ENCODE measurements around the gene ADAMTS17.
A peak's percentile ranks its signal among the peaks of the same experiment; 100 is the strongest.

ADAMTS17 gene

DNA sequence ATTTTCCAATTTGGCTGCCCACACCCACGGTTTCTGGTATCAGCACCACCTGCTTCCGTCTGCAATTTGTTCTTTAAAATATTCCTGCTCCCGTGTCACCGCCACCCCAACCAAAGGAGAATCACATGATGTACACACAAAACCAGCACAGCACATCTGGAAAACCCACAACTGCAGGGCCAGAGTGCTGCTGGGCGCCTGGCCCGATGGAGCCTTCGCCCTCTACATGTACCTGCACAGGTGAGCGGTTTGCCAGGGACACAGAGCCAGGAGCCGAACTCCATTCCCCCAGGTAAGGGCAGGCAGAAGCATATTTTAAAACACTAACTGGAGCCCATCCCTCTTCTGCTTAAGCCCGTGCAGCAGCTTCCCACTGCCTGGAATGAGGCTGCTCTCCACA lies 75.6 kb downstream of the ADAMTS17 start:
- no peak for DNase-seq

DNA sequence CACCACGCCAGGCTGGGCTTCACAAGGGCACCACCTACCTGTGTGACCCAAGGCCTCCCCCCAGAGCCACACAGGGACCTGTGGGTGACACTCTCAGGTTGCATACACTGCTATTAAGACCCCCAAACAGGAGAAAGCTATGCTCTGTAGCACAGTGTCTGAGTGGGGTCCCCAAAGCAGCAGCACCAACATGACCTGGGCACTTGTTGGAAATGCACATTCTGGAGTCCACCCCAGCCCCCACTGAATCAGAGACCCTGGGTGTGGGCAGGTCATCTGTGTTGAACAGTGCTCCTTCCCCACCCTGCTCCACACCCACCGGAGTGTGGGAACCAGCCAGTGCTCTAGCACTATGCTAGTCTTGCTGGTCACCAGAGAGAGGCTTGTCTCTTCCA lies 76.1 kb downstream of the ADAMTS17 start:
- no peak for DNase-seq

DNA sequence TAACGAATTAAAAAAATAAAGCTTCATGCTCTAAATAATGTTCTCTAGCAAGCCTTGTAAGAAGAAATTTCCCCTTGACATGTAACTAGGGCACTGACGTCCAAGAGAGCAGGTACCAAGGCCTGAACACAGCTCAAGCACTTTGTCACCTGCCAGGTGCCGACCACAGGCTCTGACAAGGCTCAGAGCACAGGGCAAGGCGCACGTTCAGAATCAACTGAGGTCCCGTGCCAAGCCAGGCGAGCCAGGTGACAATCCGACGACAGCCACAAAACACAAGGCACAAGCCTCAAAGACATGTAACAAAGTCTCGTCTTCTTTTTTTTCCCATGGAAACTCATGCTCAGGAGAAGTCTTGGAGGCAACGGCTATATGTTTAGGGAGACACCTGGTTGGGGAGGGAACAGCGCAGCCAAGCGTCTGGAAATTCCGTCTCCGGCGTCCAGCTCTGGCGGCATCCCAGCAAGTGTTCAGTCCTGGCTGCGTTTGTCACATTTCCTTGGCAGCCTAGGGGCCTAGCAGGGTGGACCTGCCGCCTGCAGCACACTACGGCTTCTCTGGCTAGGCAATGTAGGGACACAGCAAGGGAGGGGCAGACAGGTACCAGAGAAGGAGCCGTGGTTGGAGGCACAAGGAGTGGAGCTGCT lies 76.7 kb downstream of the ADAMTS17 start:
- no peak for DNase-seq

DNA sequence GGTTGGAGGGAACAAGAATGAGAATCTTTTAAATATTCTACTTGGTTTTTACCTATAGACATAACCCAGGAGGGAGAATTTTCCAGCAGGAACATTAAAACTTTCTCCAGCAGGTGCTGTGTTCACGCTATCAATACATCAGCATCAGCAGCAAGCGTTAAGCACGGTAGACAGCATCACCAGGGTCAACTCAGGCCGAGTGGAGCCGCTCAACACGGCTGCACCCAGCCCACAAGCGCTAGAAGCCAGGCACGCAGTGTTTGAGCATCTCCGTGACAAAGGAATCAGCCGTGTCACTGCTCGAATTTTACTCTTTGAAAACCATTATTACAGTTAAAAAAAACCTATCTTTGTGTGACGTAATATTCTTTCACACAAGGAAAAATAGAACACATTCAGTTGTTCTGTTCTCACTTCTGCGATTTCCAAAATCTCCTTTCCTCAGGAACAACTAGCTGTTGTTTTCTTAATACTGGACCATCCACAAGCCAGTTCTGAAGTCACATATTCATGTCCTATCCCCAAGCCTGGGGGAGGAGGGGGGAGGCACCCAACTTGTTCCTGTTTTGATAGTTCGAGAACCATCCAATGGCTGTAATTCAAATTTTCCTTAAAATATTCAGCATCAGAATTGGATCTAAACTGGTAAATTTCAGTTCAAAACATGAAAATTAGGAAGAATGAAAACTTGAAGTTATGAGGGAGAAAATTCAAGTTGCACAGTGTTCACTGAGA lies 77.9 kb downstream of the ADAMTS17 start:
- DNase-seq = no peak

DNA sequence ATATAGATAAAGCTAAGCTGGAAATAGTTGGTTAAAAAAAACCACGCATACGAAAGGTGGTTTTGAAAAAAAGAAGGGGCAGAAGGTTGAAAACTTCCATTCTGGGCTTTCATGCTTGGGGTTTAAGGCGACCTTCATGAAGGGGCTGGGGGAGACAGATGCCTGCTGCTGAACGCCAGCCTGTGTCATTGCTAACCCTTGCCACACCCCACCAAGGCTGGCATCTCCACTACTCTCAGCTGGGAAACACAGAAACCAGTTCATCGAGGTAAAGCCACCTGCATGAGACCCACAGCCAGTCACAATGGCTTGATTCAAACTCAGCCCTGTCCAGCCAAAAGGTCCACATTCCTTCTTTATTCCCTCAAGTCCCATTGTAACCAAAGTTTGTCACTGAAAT lies 78.7 kb downstream of the ADAMTS17 start:
- no peak for DNase-seq

DNA sequence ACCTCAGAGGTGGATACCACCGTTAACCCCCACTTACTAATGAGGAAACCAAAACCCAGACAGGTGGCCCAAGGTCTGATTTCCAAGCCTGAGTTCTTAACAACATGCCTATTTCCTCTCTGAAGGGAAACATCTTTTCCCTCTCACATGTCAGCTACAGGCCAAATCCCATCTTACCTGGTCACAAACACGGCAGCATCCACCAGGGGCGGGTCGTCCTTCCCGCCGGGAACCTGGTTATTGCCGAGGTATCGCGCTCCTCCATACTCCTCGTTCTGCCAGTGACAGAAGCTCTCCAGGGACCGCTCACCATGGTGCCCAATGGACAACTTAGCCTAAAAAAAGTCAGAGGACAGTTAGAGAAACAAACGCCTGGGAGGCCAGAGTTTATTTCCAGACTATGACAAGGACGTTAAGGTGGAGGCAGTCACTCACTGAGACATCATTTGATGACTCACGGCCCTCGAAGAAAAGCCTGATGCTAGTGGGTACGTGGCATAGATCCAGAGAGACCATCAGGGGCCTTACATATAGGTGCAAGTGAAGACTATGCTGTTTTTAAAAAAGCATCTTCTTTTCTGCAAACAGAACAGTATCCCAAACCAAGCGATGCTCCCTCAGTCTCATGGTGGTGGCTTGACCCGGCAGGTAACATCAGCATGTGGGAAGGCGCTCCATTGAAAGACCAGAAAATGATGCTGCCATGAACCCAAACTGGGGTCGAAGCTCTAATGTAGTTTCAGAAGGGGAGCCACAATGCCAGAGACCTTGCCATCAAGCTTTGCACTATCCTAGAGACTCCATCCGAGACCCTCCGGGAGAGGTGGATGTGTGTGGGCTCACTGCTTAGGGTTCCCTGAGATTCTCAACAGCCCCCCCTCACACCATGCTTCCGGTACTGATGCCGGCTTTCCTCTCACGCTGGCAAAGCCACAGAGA lies 80.2 kb downstream of the ADAMTS17 start:
- no peak for DNase-seq

DNA sequence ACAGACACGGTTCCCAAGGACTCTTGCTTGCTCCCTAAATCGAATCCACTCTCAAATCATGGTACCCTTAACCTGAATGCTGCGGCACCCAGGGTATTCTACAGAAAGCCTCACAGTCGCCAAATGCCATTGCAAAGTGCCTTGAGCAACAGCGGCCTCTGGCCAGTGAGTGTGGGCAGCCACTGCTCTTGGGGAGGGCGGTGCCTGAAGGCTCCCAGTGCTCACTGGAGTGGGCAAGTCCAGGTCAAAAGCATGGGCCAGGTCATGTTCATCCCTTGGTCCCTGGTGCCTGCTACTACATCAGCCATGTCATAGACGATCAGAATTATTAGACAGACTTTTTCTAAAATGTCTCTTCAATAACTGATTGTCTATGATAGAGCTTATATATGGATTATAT lies 82.5 kb downstream of the ADAMTS17 start:
- DNase-seq = no peak

DNA sequence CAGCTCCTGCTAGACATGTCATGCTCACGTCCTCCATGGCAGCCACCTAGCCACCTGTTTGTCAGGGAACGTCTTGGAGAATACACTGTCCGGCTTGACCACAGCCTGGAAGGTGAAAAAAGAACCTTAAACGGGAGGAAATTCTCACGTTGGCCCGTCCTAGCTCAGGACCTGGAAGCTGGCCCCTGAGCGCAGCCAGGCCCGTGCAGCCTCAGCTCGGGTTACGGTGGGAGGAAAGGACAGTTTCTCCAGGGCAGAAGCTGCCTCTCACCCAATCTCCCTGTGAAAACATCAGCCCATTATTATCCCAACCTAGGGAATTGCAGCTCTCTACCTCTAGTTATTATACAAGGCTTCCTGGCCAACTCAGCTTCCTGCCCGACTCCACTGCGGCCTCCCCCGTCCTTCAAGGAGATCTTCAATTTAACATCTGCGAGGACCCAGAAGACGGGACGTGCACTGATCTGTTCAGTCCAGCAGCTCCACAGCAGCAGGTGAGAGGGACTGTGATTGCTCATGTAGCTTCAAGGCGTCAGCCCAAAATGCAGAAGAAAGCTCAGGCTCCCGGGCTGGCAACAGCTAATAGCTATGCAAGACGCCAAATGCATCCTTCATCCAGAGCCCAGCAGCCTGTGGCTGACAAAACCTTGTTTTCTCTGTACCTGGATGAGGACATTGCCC lies 84.7 kb downstream of the ADAMTS17 start:
- no peak for DNase-seq

DNA sequence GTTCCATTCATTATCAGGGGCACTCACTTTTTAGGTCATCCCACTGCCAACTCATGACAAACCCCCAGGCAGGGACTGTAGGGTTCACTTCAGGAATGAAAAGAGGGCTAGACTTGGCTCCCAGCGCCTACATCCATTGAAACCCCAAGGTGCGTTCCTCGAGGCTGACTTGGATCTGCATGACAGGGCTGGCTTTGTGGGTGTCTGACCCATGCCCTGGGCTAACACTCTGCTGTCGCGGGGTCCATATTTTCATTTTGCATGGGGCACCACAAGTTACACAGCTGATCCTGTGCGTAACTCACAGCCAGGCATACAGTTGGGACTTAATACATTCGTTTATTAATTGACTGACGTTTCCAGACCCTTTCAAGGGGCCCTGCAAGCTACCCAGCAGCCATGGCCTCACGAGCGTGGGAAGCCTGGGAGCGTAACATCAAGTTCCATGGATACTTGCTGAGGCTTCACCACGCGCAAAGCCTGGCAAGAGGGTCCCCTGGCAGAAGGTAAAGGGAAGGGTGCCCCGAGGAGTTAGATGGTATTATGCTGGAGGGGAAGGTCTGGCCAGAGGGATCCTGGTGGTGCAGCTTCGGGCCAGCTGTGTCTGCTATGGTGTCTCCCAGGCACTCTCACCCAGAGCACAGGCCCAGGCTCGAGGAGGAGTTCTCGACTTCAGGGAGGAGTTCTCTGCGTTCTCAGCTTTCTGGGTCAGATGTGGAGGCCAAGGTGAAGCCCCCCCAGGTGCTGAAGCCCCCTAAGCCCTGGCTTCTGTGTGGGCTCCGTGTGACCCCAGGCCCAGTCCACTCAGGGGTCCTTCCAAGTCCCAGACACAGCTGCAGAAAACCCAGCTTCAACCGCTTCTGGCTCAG lies 85.4 kb downstream of the ADAMTS17 start:
- DNase-seq = no peak

DNA sequence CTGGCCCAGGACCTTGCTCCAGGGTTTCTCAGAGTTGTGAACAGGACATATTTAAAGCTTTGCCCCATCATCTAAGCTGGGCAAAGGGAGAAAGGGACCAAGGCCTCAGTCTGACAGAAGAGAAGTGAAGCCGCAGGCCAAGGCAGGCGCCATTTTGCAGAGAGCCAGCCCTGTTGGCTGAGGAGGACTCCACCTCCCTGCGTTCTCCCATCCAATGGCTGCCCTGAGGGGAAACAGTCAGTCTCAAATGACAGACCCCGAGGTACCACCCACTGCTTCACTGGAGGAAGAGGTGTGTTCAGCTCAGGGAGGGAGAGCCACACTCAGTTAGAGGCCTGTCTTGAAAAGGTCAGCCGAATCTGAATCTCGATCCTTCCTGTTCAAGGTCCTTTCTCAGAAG lies 86.1 kb downstream of the ADAMTS17 start:
- no peak for DNase-seq

DNA sequence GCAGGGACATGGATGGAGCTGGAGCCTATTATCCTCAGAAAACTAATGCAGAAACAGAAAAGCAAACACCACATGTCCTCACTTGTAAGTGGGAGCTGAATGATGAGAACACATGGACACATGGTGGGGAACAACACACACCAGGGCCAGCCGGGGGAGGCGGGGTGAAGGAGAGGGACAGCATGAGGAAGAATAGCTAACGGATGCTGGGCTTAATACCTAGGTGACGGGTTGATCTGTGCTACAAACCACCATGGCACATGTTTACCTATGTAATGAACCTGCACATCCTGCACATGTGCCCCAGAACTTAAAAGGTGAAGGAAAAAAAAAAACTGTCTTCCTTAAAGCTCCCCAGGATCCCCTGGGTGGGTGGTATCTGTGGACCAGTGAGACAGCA lies 87.1 kb downstream of the ADAMTS17 start:
- DNase-seq = peak in 1 of 3 experiments; percentile 21

DNA sequence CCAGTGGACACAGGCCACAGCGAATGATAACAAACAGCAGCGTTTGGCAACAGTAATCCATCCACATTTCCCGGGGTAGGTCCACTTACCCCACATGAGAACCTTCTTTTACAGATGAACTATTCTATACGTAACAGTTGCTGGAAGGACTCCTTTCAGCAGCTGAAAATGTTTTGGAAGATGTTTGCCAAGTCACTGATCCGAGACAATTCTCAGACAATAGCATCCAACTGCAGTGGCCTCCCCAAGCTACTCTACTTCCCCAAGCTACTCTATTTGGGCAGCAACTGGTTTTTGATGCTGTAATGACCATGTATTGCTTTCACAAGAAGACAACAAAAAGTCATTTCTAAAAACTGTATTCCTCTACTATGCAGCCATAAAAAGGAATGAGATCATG lies 87.5 kb downstream of the ADAMTS17 start:
- DNase-seq = no peak

DNA sequence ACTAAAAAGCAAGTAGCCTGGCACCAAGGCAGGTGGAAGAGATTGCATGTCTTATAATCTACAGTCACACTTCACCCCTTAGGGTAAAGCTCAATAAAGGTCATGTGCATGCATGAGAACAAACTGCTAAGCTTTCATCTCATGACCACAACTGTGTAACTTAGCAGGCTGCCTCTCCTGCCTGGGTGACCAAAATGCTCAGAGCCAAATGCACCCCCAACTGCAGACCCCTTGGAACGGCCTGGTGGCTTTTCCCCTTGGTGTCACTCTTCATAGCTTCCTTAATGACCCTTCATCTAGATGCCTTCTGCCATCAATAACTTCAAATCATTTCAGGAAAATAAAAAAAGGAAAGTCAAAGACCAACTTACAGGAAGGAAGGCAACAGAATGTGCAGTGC lies 88.1 kb downstream of the ADAMTS17 start:
- DNase-seq = no peak

DNA sequence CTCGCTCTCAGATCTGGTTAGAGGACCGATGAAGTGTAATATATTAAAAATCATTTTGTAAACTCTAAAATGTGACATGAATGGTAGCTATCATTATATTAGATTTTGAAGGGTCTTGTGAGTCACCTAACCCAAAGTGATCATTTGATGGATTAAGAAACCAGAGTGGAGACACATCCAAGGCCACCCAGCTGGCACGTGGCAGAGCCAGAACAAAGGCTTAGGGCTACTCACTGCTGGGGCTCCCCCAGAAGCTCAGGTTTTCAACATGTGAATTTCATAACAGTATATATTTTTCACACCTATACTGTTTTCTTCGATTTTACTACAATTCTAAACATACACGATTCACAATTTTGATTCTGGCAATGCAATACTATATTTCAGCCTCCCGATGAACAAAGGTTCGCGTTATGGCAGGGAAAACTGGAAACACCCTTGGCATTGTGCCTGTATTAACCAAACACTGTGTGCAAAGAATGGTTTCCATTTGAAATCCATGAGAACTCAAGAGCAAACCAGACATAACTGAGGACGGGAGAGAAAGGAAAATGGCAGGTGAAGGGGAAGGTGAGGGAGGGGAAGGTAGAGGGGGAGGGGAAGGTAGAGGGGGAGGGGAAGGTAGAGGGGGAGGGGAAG lies 88.9 kb downstream of the ADAMTS17 start:
- DNase-seq = no peak

DNA sequence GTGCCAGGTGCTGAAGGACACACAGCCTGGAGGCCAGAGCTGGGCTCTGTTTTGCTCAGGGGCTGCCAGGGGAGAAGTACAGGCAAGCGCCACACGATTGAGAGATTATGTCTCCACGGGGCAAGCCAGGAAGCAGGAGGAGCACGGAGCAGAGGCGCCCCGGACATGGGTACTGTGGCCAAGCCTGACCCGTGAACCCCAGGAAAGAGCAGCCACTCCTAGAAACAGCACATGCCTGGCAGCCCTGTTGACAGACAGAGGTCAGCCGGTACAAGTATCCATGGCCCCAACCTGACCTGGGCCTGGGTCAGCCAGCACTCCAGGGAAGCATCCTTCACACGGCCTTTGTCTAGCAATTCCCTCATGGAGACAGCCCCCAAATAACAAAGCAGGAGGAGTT lies 89.4 kb downstream of the ADAMTS17 start:
- no peak for DNase-seq

DNA sequence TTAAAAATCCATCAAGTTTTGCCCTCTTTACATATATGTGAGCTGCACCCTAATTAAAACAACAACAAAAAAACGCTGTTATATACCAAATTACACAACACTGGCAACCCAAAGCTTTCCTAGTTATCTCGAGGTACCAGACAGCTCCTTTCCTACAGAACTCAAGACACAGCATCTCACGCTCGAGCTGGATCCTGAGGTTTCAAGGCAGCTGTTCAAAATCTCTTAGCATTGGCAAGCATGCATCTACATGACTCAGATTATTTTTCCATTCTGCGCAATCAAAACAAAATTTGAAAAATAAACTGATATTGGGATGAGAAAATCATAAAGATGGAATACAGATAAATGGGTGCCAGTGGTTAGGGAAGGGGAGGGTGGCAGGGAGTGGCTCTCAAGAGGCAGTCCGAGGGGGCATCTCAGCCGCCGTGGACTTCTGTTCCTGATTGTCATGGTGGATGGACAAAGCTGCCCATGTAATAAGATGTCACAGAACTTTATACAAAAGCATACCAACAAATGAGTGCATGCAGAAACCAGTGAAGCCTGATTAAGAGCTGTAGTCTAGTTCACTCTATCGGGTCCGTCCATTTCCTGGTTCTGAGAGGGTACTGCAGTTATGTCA lies 91.5 kb downstream of the ADAMTS17 start:
- DNase-seq = no peak

DNA sequence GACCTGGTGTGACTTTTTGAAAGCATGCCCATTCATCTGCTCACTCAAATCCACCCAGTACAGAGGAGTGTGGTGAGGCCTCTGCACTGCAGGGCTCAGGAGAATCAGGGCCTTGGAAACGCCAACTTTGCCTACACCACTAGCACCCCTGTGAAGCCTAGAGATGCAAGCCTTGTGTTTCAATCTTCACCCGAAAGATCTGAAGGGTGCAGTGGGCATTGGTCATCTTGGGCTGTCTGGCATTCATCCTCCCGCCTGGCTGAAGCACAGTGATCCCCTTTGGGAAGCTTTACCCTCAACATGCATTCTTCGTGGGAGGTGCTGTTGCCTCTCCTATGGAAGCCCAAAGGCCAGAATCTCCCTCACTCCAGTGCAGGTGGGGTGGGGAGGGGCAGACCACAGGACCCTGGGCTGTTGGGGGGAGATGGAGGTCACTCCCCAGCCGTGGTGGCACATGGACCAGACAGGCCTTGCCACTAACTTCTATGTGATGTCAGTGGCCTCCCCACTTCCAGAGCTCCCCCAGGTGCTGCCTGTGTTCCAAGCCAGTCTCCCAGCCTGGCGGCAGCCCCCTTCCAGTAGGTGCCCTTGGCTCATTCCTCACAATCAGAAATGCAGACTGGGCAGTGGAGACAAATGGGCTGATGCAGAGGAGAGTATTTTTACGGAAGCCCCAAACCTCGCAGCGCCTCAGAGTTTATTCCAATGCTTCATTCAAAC lies 92.5 kb downstream of the ADAMTS17 start:
- DNase-seq = no peak

DNA sequence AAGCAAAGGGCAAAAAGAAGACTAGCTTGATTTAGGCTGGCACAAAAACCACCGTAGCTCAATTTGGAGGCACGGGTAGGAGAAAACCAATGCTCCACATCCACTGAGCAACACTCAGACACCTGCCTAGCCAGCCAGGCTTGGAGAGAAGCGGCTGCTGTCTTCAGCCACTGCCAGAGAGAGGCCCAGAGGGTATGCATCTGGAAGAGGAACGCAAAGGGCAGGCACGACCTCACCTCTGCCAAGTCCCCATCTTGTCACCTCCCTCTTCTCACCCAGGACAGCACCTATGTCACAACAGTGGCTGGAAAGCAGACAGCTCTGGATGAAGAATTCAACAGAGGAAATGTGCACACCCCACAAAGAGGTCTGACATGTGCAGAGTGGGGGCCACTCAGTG lies 93.5 kb downstream of the ADAMTS17 start:
- no peak for DNase-seq

DNA sequence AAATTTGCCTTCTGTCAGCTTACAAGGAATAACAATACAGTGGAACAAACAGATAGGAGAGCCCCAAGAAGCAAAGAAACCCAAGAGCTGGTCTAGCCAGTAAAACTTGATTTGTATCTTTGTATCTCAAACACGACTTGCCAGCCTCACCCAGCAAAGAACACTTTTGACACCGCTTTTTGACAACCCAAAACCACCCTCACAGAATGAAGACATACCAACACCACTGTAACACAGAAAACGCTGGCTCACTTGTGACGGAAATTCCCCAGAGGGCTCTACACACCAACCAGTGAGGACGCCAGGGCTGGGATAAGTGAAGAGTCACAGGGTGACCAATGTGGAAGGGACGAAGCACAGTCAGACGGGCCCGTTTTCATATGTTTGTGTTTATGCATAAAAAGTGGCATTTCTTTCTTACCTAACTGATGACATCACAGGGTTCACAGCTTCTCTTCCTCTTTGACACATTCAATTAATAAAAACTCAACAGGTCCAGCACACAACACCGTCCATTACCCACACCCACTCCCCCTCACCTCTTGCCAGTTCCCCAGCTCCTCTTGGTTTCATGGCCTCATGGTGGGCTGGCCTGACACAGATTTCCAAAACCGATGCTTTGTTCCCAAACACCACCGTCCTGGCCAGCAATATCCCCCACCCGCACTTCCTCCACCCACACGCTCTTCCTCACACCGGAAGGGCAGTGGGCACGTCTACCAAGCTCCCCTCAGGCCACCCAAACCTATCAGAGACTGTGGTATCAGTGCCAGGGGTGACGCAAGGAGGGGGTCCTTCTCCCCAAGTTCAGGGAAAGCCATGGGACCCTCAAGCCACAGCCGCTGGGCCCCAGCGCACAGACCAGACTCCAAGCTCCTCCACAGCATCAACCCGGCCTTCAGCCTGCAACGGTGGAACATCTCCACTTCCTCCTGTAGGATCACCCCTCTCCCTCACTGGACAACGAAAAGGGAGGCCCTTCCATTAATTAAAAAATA lies 94.2 kb downstream of the ADAMTS17 start:
- DNase-seq = no peak

Data from NCI-H1417 (cell line).